Ammon's horn (tissue), 1 donor: ENCODE data around the gene SKOR1.

ENCODE experiments used
- DNase-seq: peaks from one replicate; pipeline ENCODE4 v3.0.0-alpha.2; 2016; ENCODE audit warnings: low spot score

Gene SKOR1

GRCh38 chr15:67796196-67797127 is 28.8 kb upstream of the SKOR1 start:
- DNase-seq = no peak

DNA sequence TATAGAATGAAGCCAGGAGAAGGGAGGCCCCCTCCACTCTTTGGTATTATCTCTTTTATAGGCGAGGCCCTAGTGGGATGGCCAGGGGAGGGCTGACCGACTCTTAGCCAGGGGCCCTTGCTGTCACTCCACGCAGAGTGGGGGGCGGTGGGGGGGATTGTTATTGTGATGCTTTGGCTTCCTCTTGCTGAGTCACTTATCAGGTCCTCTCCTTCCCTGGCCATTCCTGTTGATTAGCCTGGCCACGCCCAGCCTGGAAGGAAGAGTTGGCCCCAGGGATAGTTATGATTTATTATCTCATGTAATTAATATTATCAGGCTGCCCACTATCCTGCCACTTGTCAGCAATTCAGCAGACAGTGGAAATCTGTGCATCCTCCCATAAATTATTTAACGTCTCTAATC is 25.5 kb upstream of the SKOR1 start:
- DNase-seq = no peak

- no peak for DNase-seq
Observed at GRCh38 chr15:67801142-67801541, 24.2 kb upstream of the SKOR1 start.

DNA sequence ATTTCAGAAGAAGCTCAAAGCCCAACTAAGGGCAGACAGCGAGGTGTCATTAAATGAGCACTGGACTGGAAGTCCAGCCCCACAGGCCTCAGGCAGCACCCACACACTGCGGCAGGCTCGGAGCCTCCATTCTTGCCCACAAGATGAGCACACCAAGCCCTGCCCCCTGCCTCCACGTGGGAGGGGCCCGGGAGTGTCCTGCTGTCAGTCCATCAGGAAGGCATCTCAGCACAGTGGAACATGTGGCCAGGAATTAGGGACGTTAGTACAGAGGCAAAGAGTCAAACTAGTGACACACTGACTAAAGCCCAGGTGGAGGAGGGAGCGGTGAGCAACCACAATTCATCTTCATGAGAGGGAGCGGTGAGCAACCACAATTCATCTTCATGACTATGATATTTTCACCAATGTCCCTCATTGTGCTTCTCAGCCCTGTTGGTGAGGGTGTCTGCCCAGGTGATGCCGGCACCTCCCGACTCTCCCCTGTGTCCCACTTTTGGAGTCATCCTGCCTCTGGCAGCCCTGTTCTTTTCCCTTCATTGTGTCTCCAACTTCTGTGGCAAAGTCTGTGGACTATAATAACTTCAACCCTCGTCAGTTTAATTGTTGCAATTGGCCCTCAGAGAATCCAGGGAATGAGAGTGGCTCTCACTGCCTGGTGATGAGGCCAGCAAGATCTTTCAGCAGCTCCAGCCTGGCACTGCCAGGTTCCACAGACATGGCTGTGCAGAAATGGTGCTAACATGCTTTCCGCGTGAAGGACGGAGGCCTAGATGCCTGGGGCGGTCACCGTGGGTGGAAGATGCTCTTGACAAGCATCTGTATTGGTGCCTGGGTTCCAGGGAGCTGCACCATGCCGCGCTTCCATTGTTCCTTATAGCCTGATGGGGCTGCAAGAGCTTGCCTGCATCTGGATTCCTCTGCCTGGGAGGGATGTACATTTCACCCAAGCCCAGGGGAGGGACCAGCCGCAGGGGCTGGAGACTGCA is 23.1 kb upstream of the SKOR1 start:
- DNase-seq = no peak

DNA sequence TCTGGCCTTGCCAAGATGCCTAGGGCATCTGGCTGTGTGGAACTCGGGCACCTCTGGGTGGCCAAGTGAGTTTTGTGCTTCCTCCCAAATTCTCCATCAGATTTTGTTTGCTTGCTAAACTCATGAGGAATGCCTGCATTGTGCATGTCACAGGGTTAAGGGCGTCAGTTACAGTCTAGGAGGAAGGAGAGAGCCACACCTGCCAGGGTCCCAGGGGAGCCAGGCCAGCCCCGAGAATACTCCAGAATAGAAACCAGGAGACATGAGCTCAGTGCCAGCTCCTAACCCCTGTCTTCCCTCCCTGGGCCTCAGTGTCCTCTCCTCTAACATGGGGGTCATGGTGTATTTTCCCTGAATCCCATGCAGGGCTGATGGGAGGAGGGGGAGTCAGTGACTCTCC is 22.0 kb upstream of the SKOR1 start:
- DNase-seq = no peak

- DNase-seq = peak; percentile 19
Observed at GRCh38 chr15:67803996-67804843, 21.1 kb upstream of the SKOR1 start.

GRCh38 chr15:67805008-67805665 is 20.2 kb upstream of the SKOR1 start:
- no peak for DNase-seq

DNA sequence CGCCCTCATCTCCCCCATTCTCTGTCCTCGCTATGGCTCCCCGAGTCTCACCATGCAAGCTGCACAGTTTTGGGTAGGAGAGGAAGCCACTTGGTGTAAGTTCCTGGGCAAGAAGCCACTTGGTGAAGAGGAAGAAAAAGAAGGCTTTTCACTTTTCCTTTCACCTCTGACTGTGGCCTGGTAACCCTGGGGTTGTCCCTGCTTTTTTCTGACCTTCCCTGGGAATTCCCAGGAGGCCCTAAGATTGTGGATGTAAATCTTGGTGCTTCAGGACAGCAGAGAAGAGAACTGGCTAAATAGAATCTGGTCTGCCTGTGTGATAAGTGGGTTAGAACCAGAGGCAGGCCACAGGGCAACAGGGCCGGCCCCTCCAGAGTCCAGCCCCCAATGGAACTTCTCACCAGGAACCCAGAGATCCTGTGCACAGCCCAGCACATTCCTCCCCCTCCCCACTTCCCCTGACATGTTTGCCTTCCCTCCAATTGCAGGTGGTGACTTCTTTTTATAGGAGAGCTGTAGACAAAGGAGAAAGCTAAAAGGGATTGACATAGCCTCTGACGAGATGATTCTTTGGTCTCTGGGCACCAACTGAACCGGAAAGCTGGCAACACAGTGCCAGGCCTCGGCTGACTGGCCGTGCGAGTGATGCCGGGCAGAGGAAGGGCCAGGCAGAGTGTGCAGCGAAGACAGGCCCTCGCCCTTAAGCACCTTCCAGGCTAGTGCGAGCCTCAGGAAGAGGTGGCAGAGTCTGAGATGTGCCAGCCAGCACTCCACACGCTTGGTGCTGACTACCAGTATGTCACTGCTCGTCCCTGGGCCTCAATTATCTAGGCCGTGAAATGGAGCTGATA is 19.4 kb upstream of the SKOR1 start:
- no peak for DNase-seq

GRCh38 chr15:67806536-67806935 is 18.8 kb upstream of the SKOR1 start:
- no peak for DNase-seq

DNA sequence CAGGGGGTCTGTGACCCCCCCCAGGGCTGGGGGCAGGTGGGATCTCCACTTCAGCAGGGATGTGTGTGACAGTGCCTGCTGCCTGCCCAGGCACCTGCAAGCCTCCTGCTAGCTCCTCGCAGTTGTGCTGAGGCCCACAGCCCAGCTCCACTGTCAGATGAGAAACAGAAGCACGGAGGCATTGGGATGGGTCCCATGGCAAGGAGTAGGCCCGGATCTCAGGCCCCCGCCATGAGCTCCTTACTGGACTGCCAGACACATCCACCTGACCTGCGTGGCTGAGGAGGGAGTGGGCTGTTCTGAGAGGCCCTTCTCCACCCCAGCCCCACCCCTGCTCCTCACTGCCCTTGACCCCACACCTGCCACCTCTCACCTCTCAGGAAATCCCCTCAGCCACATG is 18.2 kb upstream of the SKOR1 start:
- DNase-seq = no peak

DNA sequence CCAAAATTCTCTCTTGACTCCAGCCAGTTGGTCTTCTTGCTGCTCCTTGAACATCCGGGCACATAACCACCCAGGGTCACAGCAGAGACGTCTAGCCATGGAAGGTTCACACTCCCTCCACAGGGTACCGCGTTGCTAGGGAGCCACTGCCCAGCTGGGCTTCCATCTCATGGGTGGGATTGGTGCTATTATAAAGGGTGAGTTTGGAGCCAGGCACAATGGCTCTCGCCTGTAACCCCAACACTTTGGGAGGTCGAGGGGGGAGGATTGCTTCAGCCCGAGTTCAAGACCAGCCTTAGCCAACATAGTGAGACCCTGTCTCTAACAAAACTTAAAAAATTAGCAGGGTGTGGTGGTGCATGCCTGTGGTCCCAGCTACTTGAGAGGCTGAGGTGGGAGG is 17.5 kb upstream of the SKOR1 start:
- no peak for DNase-seq

DNA sequence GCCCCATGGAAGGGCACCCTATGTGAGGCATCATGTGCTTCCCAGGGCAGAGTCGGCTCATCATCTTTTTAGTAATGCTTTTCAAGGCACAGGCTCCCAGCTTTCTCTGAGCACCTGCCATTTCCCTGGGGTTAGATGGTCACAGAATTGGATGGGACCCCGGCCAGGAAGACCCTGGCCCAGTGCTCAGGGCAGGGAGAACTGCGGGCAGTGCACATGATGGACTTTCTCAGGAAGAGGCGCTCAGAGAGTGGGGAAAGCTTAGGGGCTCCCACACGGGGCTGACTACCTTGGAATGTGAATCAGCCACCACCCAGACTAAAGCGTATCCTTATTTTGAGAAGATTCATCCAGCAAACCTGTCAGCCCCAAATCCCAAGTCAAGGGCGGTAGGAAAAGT is 16.5 kb upstream of the SKOR1 start:
- DNase-seq = no peak

- DNase-seq = no peak
Observed at GRCh38 chr15:67809441-67809840, 15.9 kb upstream of the SKOR1 start.

DNA sequence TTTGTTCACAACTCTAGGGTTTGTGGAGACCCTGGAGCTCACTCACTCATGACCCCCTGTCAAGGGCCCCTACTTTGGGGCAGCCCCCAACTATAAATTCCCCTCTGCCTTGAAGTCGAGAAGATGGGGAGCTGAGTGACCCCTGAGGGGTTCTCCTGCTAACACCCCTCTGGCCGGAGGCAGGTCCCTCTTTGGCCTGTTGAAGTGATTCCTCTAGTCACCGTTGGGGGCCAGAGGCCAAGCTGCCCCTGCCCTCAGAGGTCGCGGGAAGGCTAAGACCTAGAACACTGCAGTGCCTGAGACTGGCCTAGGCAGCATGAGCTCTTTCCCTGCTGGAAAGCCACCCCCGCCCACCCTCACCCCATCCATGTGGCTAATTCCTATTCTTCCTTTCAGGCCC is 15.4 kb upstream of the SKOR1 start:
- no peak for DNase-seq

GRCh38 chr15:67812241-67812644 is 13.1 kb upstream of the SKOR1 start:
- no peak for DNase-seq

DNA sequence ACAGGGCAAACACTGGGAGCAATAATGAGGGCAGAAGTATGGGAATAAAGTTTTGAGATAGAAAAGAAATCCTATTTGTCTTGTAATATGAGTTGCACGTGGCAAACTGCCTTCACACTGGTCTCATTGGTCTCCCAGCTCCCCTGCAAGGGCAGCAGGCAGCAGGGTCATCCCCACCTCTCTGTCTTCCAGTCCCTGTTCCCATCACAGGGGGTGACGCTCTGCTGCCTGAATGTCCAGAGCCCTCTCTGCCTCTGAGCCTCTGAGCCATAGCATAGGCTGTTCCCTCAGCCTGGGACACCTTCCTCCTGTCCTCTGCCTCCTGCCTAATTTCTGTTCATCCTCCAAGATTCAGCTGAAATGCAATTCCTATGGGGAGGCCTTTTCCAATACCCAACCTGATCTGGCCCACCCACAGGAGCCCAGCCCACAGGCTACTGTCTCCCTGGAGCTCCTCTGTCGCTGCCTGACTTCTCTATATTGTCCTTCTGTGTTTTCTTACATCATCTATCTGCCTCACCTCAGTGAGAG is 12.1 kb upstream of the SKOR1 start:
- DNase-seq = no peak

GRCh38 chr15:67815036-67815592 is 10.2 kb upstream of the SKOR1 start:
- no peak for DNase-seq

DNA sequence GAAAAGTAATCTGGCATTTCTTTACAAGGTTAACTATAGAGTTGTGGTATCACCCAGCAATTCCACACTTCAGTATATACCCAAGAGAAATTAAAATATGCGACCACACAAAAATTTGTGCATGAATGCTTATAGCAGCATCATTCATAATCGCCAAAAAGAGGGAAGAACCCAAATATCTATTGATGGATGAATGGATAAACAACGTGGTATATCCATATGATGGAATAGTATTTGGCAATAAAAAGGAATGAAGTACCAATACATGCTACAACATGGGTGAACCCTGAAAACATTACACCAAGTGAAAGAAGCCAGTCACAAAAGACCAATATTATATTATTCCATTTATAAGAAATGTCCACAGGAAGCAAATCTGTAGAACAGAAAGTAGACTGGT is 8.6 kb upstream of the SKOR1 start:
- no peak for DNase-seq

GRCh38 chr15:67818464-67818863 is 6.8 kb upstream of the SKOR1 start:
- DNase-seq = no peak

- DNase-seq = no peak
Observed at GRCh38 chr15:67819636-67820035, 5.7 kb upstream of the SKOR1 start.
